VCaP (cell line): Measurements from ENCODE around the gene SLC25A47.

Experiments used
- H3K27ac ChIP-seq: fragments of 450-650 bp; 2 replicates; pipeline ENCODE4 v1.5.1; 2017
- CTCF ChIP-seq: fragments of 450-650 bp; conservative IDR thresholded peaks from 2 replicates; pipeline ENCODE4 v1.5.1; 2017; ENCODE audit warnings: mild to moderate bottlenecking, moderate library complexity

The SLC25A47 gene

GRCh38 chr14:100329233-100330006 lies 6.3 kb downstream of the SLC25A47 start:
- no peak overlapping the region for H3K27ac ChIP-seq

GRCh38 chr14:100330007-100330344 lies 6.8 kb downstream of the SLC25A47 start:
- no peak overlapping the region for H3K27ac ChIP-seq
- no peak for TF ChIP-seq CTCF

More at GRCh38 chr14:100329233-100330006, 6.3 kb downstream of the SLC25A47 start:
- TF ChIP-seq CTCF, result no peak

GRCh38 chr14:100330388-100330931 lies 7.3 kb downstream of the SLC25A47 start:
- no peak overlapping the region for H3K27ac ChIP-seq
- no peak for TF ChIP-seq CTCF

- TF ChIP-seq CTCF, result no peak
- no peak overlapping the region for H3K27ac ChIP-seq
These were observed 9.0 kb downstream of the SLC25A47 start for GRCh38 chr14:100332071-100332639.

- TF ChIP-seq CTCF, result no peak
- no peak overlapping the region for H3K27ac ChIP-seq
These were observed 9.7 kb downstream of the SLC25A47 start for GRCh38 chr14:100332797-100333196.

GRCh38 chr14:100333311-100333710 lies 10.2 kb downstream of the SLC25A47 start:
- no peak overlapping the region for H3K27ac ChIP-seq
- no peak for TF ChIP-seq CTCF

GRCh38 chr14:100333827-100334226 lies 10.7 kb downstream of the SLC25A47 start:
- no peak for TF ChIP-seq CTCF
- H3K27ac ChIP-seq, result no peak overlapping the region
